Measurements from ENCODE around the gene MEF2C.

MEF2C gene

DNA sequence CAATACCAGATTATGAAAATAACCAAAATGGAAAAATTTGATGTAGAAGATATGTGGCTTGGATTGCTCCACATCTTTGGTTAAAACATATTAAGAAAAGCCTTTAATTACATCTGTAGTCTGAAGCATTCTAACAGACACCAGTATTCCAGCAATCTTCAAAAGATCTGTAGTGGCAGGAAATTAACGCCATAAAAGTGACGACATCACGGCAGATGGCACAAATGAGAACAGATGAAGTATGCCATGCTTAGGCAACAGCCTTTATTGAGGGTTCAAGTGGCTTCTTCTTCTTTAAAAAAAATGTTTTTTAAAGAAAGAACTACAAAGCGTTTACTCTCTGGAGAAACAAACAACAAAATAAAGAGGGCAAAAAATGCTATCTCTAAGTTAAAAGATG lies 164.2 kb downstream of the MEF2C start:
- no peak for DNase-seq (ENCODE audit: low spot score)

DNA sequence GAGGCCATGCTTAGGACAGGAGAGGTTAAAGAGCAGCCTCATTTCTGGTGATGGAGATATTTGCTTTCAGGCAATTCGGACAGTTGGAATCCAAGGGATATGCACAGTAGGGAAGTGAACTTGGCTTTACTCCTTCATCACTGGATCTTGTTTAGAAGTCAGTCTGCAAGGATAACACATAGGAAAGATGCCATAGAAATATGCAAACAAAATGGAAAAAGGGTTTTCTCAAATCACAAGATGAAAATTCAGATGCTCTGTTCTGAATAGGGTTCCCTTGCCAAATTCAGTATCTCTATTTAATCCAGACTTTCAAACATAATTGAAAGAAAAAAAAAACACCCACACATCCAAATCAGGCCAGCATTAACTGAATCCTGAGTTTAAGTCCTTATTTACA lies 166.9 kb downstream of the MEF2C start:
- no peak for DNase-seq (ENCODE audit: low spot score)

DNA sequence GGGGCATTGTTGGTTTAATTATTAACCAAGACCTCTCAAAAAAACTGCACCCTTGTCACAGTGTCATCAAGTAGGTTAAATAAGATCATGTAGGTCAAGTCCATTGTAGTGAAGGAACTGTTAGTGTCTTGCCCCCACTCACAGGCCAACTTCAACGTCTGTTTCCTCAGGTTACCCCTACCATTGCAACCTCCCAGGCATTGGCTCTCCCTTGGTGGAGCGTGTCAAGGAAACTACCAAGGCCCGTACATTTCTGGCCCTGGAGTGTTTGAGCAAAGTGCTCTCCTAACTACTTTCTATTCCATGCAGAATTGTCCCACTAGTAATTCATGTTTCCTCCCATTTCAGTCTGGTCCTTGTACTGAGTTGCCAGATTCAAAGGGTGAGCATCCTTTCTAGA lies 167.5 kb downstream of the MEF2C start:
- no peak for DNase-seq (ENCODE audit: low spot score)

GRCh38 chr5:88713818-88714217 lies 169.2 kb downstream of the MEF2C start:
- no peak for DNase-seq (ENCODE audit: low spot score)

GRCh38 chr5:88708682-88709398 lies 174.1 kb downstream of the MEF2C start:
- no peak for DNase-seq (ENCODE audit: low spot score)

DNA sequence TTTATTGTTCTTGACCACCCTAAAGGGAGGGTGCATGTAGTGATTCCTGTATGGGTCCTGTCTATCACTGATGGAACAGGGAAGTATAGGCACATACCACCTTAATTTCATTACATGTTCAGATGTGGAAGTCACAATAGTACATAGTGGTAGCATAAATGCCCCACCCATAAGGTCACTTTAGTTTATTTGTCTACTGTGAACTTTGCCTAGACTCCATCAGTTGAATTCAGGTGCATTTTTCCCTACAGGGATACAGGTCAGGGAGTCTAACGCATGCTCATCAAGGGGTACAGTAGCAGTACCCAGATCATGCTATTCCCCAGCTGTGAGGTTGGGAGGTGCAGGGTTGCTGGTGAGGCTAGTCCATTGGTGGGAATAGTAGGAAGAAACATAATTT lies 175.0 kb downstream of the MEF2C start:
- DNase-seq (ENCODE audit: low spot score), result no peak

GRCh38 chr5:88707216-88707965 lies 175.6 kb downstream of the MEF2C start:
- no peak for DNase-seq (ENCODE audit: low spot score)

- no peak for DNase-seq (ENCODE audit: low spot score)
These were observed 180.7 kb downstream of the MEF2C start for GRCh38 chr5:88702332-88702731.

GRCh38 chr5:88700121-88700520 lies 182.9 kb downstream of the MEF2C start:
- no peak for DNase-seq (ENCODE audit: low spot score)

GRCh38 chr5:88698290-88698689 lies 184.7 kb downstream of the MEF2C start:
- DNase-seq (ENCODE audit: low spot score), result no peak

- no peak for DNase-seq (ENCODE audit: low spot score)
These were observed 186.5 kb downstream of the MEF2C start for GRCh38 chr5:88696466-88696865.

GRCh38 chr5:88695931-88696330 lies 187.1 kb downstream of the MEF2C start:
- DNase-seq (ENCODE audit: low spot score), result no peak

DNA sequence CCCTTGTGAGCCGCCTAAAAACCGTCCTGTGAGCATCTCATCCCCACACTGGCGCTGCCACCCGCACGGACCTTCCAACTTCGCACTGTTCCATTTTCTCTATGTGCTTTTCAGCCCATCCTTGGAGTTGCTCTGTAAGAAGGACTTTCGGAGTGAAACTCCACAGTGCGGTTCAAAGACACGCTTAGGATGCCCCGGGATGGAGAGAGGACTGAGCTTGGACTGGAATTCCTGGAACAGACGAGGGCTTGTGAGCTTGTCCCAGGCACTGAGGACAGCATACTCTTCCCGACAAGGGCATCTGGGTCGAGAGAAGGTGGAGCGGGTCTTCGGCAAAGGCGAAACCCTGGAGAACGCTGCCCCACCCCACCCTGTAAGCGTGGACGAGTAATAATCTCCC lies 187.8 kb downstream of the MEF2C start:
- DNase-seq (ENCODE audit: low spot score), result no peak

DNA sequence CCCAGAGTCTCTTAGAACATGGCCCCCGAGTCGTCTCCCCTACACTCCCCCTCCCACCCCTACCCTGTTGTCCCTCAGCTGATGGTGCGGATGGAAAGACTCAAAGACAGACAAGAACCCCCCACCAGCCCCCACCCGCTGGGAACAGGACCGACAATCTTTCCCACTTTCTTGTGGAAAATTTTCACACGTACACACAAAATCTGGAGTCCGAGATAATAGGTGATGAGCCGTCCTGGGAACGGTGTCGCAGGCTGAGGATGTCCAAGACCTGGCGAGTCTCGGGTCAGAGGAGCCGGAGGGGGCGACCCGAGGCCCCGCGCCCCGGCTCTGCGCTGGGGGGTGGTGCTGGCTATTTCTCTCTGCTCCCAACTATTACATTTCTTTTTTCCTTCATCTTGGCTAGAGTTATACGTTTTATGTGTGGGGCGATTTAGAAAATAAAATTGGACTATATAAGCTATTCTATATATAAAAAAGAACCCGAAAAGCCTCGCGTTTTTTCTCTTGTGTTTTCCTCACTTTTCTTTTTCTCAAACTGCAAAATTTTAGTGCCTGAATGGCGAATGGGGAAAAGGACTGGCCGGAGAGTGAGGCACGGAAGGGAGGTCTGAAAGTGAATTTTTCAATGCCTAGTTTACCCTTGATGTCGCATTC lies 188.8 kb downstream of the MEF2C start:
- DNase-seq (ENCODE audit: low spot score), result no peak

- no peak for DNase-seq (ENCODE audit: low spot score)
These were observed 189.7 kb downstream of the MEF2C start for GRCh38 chr5:88693071-88693932.

- DNase-seq (ENCODE audit: low spot score), result peak; percentile 48
These were observed 190.8 kb downstream of the MEF2C start for GRCh38 chr5:88691945-88692868.

GRCh38 chr5:88691230-88691582 lies 191.8 kb downstream of the MEF2C start:
- no peak for DNase-seq (ENCODE audit: low spot score)

- peak; percentile 88 for DNase-seq (ENCODE audit: low spot score)
These were observed 192.4 kb downstream of the MEF2C start for GRCh38 chr5:88690409-88691229.

DNA sequence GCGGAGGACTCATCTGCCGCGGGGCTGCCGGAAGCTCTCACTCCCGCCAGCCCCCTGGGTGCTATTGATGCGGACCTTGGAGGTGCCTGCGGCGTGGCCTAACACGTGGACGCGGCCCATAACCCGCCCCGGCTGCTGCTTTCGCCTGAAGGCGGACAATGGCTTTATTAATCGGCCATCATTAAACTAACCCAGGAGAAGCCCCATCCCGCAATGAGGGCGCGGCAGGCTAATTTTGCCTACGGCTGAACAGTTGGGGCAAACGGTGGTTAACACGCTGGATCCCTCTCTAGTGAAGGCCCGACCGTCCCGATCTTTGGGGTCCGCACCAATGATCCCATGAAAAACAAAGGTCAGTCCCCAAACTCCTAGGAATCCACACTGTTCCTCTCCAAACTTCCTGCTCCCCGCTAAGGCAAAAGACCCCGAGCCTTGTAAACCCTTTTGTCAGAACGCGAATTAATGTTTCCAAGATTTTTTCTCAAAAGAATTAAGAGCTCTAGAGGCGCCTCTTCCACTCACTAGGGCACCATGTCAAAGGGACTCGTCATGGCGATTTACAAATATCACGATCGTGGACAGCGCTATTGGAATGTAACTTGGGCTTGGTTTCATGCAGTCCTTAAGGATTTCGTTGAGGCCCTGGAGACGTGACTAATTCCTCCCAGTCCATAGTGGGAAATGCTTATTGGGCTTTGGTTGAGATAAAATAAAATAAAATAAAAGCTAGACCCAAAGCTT lies 193.1 kb downstream of the MEF2C start:
- peak; percentile 63 for DNase-seq (ENCODE audit: low spot score)

Data from globus pallidus (tissue), 1 donor.